Stomach (tissue), 9 donors: ENCODE results near the gene AFTPH. TPM values are rescaled to one million over a fixed set of nuclear protein-coding genes. Genes with fewer than 3 reads are reported as not detected.

ENCODE experiments used
- DNase-seq, 2 donors: peaks; one replicate each; pipeline versions ENCODE4 v3.0.0 to v3.0.0-alpha.2; 2013 to 2019
- H3K27ac ChIP-seq, 5 donors: fragments of 200-600 bp in 4 of 5; sonication (generic) in 4 of 5; one replicate each; pipeline ENCODE4 v1.5.1; 2013 to 2019; ENCODE audit warnings: mild to moderate bottlenecking in 1 of 5, moderate library complexity in 1 of 5
- H3K27me3 ChIP-seq, 3 donors: fragments of 200-600 bp; sonication (generic); one replicate each; pipeline ENCODE4 v1.5.1; 2017 to 2019; ENCODE audit warnings: mixed run types in 1 of 3
- H3K36me3 ChIP-seq, 4 donors: fragments of 200-600 bp; sonication (generic); 1 replicate in 3 of 4; 2 replicates in 1 of 4; pipeline ENCODE4 v1.5.1; 2016 to 2019
- H3K4me1 ChIP-seq, 4 donors: fragments of 200-600 bp; sonication (generic); one replicate each; pipeline ENCODE4 v1.5.1; 2016 to 2019
- H3K4me3 ChIP-seq, 4 donors: fragments of 200-600 bp; sonication (generic) in 3 of 4; one replicate each; pipeline ENCODE4 v1.5.1; 2016 to 2019; ENCODE audit warnings: mild to moderate bottlenecking in 1 of 4
- H3K9me3 ChIP-seq, 4 donors: fragments of 200-600 bp; sonication (generic); one replicate each; pipeline ENCODE4 v1.5.1; 2016 to 2019
- EP300 ChIP-seq: sonication (generic); formaldehyde crosslinking; IDR thresholded peaks from one replicate; pipeline ENCODE4 v1.6.1; 2017; ENCODE audit warnings: antibody characterized with exemption
- POLR2A ChIP-seq, 4 donors: fragments of 450-650 bp; IDR thresholded peaks; one replicate each; pipeline ENCODE4 v1.6.1; 2016; ENCODE audit warnings: antibody characterized with exemption in 4 of 4, control low read depth in 2 of 4, mild to moderate bottlenecking in 1 of 4, moderate library complexity in 1 of 4
- POLR2AphosphoS5 ChIP-seq, 3 donors: sonication (generic); formaldehyde crosslinking; IDR thresholded peaks; one replicate each; pipeline ENCODE4 v1.6.1; 2016; ENCODE audit warnings: antibody characterized with exemption in 3 of 3
- WGBS, 5 donors: extraction: QIAGEN DNeasy Blood & Tissue Kit in 3 of 5; methylation state at CpG; one replicate each; pipeline versions ENCODE4 v1.1.5 to v1.1.7; 2013 to 2018; 5-methylcytosine and 5-hydroxymethylcytosine counted together
- intact Hi-C: fragments of 100-400 bp; cut with DNase I; formaldehyde crosslinking; loops from one replicate; pipeline ENCODE4 v1.15.1; 2023; ENCODE audit warnings: low total_unique reads
- polyA plus RNA-seq, 3 donors: library from polyadenylated mRNA; stranded (reverse); fragments of 200-250 nt; gene quantifications; one replicate each; pipeline ENCODE4 v1.2.3, GENCODE V29; 2013
- total RNA-seq, 5 donors: library from RNA; depleted of rRNA; stranded (reverse); fragments of >200 nt; gene quantifications; one replicate each; pipeline versions ENCODE4 v1.1.0 to v1.2.3, GENCODE V29; 2014 to 2016
- TF ChIP-seq, protein P1 (sequence below), 7 experiments: fragments of 450-650 bp in 4 of 7; fragments of 200-600 bp in 3 of 7; sonication (generic) in 3 of 7; IDR thresholded peaks; one replicate each; pipeline ENCODE4 v1.5.1; 2016 to 2019; ENCODE audit warnings: antibody characterized with exemption in 7 of 7, control low read depth in 2 of 7, mild to moderate bottlenecking in 1 of 7
- donor health status: healthy with polysubstance abuse.
- donor health status: Bipolar disorder and iron deficiency.
- donor health status: healthy.

AFTPH gene
- total and polyA plus RNA-seq, 8 donors: 19.8 to 93.6 (median 38.9) TPM

DNA sequence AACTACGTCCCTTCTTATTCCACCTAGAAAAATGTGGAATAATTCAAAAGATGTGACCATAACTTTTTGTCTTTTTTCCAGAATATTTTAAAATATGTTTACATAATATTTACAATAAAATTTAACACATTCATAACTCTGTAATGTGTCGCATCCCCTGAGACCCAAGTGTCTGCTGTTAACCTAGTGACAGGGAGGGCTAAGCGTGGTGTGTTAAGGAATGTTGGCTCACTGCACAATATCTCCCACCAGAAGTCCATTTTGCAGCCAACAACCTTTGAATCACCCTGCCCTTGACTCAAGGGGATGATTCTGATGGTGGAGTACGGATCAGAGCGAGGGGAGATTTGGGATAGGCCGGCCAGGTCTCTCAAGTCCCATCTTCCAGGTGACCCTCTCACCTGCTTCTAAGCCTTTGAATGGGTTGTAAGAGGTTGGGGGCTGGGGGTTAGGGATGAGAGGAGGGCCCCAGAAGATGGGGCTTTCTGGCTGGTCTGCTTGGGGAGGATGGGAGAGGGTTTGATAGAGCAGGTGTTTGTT is 86.3 kb downstream of the AFTPH start:
- intact Hi-C loops: no loop called here
- no peaks in the 10 kb centered on the region for H3K9me3 ChIP-seq
- no peak overlapping the region for H3K4me3 ChIP-seq
- DNase-seq: no peak
- no peaks in the 10 kb centered on the region for H3K27me3 ChIP-seq
- H3K36me3 ChIP-seq: no peaks in the 10 kb centered on the region
- 97 to 98% (median 97%) methylated on average over 6 of the region's 6 CpGs for WGBS, 5 donors
- peaks cover 10 to 43% (median 35%) of the 10 kb centered on the region in 4 donors for H3K4me1 ChIP-seq
- no peak for TF ChIP-seq POLR2AphosphoS5 (IDR thresholded peaks at IDR 0.05)
- no peak for TF ChIP-seq EP300
- no peak for TF ChIP-seq POLR2A (IDR thresholded peaks at IDR 0.05)
- TF ChIP-seq, protein P1, sequence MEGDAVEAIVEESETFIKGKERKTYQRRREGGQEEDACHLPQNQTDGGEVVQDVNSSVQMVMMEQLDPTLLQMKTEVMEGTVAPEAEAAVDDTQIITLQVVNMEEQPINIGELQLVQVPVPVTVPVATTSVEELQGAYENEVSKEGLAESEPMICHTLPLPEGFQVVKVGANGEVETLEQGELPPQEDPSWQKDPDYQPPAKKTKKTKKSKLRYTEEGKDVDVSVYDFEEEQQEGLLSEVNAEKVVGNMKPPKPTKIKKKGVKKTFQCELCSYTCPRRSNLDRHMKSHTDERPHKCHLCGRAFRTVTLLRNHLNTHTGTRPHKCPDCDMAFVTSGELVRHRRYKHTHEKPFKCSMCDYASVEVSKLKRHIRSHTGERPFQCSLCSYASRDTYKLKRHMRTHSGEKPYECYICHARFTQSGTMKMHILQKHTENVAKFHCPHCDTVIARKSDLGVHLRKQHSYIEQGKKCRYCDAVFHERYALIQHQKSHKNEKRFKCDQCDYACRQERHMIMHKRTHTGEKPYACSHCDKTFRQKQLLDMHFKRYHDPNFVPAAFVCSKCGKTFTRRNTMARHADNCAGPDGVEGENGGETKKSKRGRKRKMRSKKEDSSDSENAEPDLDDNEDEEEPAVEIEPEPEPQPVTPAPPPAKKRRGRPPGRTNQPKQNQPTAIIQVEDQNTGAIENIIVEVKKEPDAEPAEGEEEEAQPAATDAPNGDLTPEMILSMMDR (IDR thresholded peaks at IDR 0.05): no peak
- H3K27ac ChIP-seq: no peak overlapping the region

DNA sequence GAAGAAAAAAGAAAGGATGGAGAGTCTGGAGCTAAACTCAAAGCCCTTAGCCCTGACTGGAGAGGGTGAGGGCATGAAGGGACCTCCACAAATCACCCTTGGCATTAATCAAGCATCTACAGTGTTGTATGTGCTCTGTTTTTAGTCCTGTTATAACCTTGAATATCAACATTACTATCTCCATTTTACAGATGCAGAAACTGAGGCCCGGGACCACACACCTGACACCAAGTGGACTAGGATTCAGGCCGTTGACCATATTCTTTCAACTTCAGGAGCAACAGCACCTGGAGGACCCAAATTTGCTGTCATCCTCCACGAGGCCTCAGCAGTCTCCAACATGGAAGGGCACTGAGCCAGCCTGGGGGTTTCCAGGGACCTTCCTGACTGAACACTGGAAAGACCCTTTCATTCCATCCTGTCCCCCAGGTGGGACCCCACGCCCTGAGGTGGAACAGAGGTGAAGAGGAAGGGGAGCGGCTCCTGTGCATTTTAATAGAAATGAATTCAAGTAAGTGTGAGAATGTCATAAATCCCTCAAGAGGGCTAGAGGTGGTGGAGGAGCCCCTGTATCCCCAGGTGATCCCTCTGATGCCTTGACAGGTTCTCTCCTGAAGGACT is 88.6 kb downstream of the AFTPH start:
- Histone ChIP-seq H3K27me3 (no peaks in the 10 kb centered on the region), H3K27ac (no peak overlapping the region), H3K4me1 (peaks cover 4 to 22% (median 21%) of the 10 kb centered on the region in 4 donors), H3K4me3 (no peak overlapping the region), H3K9me3 (no peaks in the 10 kb centered on the region), H3K36me3 (no peaks in the 10 kb centered on the region)
- WGBS, 5 donors: 74 to 91% (median 81%) methylated on average over 5 of the region's 5 CpGs
- intact Hi-C loops: no loop called here
- TF ChIP-seq EP300: no peak
- TF ChIP-seq, protein P1 (IDR thresholded peaks at IDR 0.05): no peak
- no peak for DNase-seq

DNA sequence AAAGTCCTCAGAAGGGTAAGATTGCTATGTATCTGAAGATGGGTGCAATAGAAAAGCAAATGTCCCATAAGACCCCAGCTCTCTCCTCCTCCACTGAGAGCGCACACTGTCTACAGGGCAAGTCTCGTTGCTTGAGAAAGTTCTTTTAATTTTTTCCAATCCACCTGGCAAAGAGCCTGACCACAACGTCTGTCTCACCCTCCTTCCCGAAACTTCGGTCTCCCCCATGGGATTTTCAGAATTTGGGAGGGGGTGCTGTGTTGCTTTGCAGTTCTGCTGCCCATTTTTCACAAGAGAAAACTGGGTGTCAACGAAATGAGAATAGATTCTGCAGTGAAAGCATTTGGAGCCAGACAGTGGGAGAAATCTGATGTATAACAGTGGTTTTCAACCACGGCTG is 89.1 kb downstream of the AFTPH start:
- H3K9me3 ChIP-seq: no peaks in the 10 kb centered on the region
- DNase-seq: no peak
- 59 to 78% (median 75%) methylated on average over 7 of the region's 7 CpGs for WGBS, 5 donors
- no peak overlapping the region for H3K27ac ChIP-seq
- peaks cover 0 to 16% (median 15%) of the 10 kb centered on the region in 4 donors for H3K4me1 ChIP-seq
- H3K4me3 ChIP-seq: no peak overlapping the region
- TF ChIP-seq POLR2A (IDR thresholded peaks at IDR 0.05) (no peak), EP300 (no peak), POLR2AphosphoS5 (IDR thresholded peaks at IDR 0.05) (no peak)
- TF ChIP-seq, protein P1 (IDR thresholded peaks at IDR 0.05): no peak
- intact Hi-C loops: no loop called here
- H3K36me3 ChIP-seq: no peaks in the 10 kb centered on the region
- H3K27me3 ChIP-seq: no peaks in the 10 kb centered on the region

DNA sequence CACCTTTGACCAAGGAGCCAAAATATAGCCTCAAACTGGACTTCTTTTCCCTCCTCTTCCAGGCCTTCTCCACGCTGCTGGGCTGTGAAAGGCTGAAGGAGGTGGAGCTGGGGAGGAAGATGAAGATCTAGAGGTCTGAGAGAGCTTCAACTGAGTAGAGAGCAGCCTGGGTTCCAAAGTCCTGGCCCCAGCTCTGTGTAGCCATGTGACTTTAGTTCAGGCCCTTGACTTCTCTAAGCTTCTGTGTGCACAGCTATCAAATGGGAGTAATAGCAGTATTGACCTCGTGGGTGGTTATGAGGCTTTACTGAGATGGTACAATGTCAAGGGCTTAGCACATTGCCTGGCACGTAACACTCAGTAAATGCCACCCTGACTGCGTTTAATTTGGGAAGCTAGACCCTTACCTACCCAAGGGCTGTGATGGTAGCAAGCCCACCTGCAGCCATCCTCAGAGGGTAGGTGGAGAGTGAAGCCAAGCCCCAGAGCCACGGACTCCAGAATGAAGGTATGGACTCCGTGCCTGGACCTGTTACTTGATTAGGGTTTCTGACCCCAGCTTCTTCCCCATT is 91.2 kb downstream of the AFTPH start:
- 86 to 94% (median 94%) methylated on average over 6 of the region's 6 CpGs for WGBS, 5 donors
- H3K36me3 ChIP-seq: no peaks in the 10 kb centered on the region
- no peak for DNase-seq
- no peaks in the 10 kb centered on the region for H3K27me3 ChIP-seq
- TF ChIP-seq POLR2AphosphoS5 (IDR thresholded peaks at IDR 0.05): no peak
- no peak for TF ChIP-seq POLR2A (IDR thresholded peaks at IDR 0.05)
- TF ChIP-seq, protein P1 (IDR thresholded peaks at IDR 0.05): no peak
- TF ChIP-seq EP300: no peak
- no peak overlapping the region for H3K4me3 ChIP-seq
- intact Hi-C loops: no loop called here
- H3K27ac ChIP-seq: no peak overlapping the region
- no peaks in the 10 kb centered on the region for H3K9me3 ChIP-seq
- no peaks in the 10 kb centered on the region for H3K4me1 ChIP-seq
